MM.1S (cell line): ENCODE data around the gene SMURF2.

Source experiments
- CTCF ChIP-seq: fragments of 300-600 bp; sonication (generic); IDR thresholded peaks from 2 replicates; pipeline ENCODE4 v1.5.1; 2016; ENCODE audit warnings: antibody characterized with exemption, low read length, mixed read lengths
- EZH2 ChIP-seq: fragments of 300-600 bp; sonication (generic); optimal IDR thresholded peaks from 2 replicates; pipeline ENCODE3; 2017; ENCODE audit warnings: low read depth, mild to moderate bottlenecking, antibody characterized with exemption, low read length, mixed read lengths
- EZH2phosphoT487 ChIP-seq: fragments of 300-600 bp; sonication (generic); IDR thresholded peaks from 2 replicates; pipeline ENCODE4 v1.6.1; 2018; ENCODE audit warnings: antibody characterized with exemption, low read length

GRCh38 chr17:64622931-64623654 is 39.0 kb downstream of the SMURF2 start:
- TF ChIP-seq EZH2, result no peak
- no peak for TF ChIP-seq CTCF
- TF ChIP-seq EZH2phosphoT487, result no peak
